Spleen (tissue), 11 donors: ENCODE measurements around the gene THSD7A. TPM values are rescaled to one million over a fixed set of nuclear protein-coding genes. Genes with fewer than 3 reads are reported as not detected.

Experiments
- DNase-seq: peaks from one replicate; pipeline ENCODE4 v3.0.0-alpha.2; 2020
- H3K27ac ChIP-seq, 8 donors: fragments of 200-600 bp; sonication (generic) in 7 of 8; 1 replicate in 4 of 8; 2 replicates in 4 of 8; pipeline versions ENCODE4 v1.5.0 to v1.8.0; 2016 to 2021; ENCODE audit warnings: inconsistent platforms in 4 of 8, mild to moderate bottlenecking in 4 of 8, moderate library complexity in 1 of 8
- H3K27me3 ChIP-seq, 7 donors: fragments of 200-600 bp; sonication (generic) in 6 of 7; replicated peaks in 1 of 7; 1 replicate in 4 of 7; 2 replicates in 3 of 7; pipeline versions ENCODE4 v1.5.0 to v1.8.0; 2016 to 2021; ENCODE audit warnings: inconsistent platforms in 3 of 7, mild to moderate bottlenecking in 1 of 7
- H3K36me3 ChIP-seq, 6 donors: fragments of 200-600 bp; sonication (generic) in 5 of 6; 1 replicate in 4 of 6; 2 replicates in 2 of 6; pipeline versions ENCODE4 v1.5.0 to v1.8.0; 2016 to 2021; ENCODE audit warnings: inconsistent platforms in 2 of 6
- H3K4me1 ChIP-seq, 6 donors: fragments of 200-600 bp; sonication (generic) in 5 of 6; 1 replicate in 3 of 6; 2 replicates in 3 of 6; pipeline versions ENCODE4 v1.5.0 to v1.8.0; 2016 to 2021; ENCODE audit warnings: inconsistent platforms in 3 of 6
- H3K4me3 ChIP-seq, 8 donors: fragments of 200-600 bp; sonication (generic) in 7 of 8; 1 replicate in 4 of 8; 2 replicates in 4 of 8; pipeline versions ENCODE4 v1.5.0 to v1.8.0; 2016 to 2021; ENCODE audit warnings: inconsistent platforms in 4 of 8, mild to moderate bottlenecking in 4 of 8, moderate library complexity in 2 of 8
- H3K9me3 ChIP-seq, 8 donors: fragments of 200-600 bp; sonication (generic) in 7 of 8; 1 replicate in 4 of 8; 2 replicates in 4 of 8; pipeline versions ENCODE4 v1.5.0 to v1.8.0; 2016 to 2021; ENCODE audit warnings: inconsistent platforms in 4 of 8
- CTCF ChIP-seq, 11 experiments: fragments of 200-600 bp in 7 of 11; fragments of 450-650 bp in 4 of 11; sonication (generic) in 4 of 11; IDR thresholded peaks in 8 of 11; conservative IDR thresholded peaks in 3 of 11; 1 replicate in 7 of 11; 2 replicates in 4 of 11; pipeline versions ENCODE4 v1.4.0 to v1.8.0; 2016 to 2021; ENCODE audit warnings: antibody characterized with exemption in 11 of 11, inconsistent platforms in 4 of 11, mild to moderate bottlenecking in 1 of 11
- POLR2A ChIP-seq, 3 donors: fragments of 450-650 bp; IDR thresholded peaks; one replicate each; pipeline ENCODE4 v1.5.1; 2017; ENCODE audit warnings: antibody characterized with exemption in 3 of 3, mild to moderate bottlenecking in 1 of 3
- POLR2AphosphoS5 ChIP-seq, 3 donors: sonication (generic); formaldehyde crosslinking; IDR thresholded peaks; one replicate each; pipeline ENCODE4 v1.5.1; 2017; ENCODE audit warnings: antibody characterized with exemption in 3 of 3
- WGBS, 5 donors: extraction: QIAGEN DNeasy Blood & Tissue Kit in 3 of 5; methylation state at CpG; one replicate each; pipeline versions ENCODE4 v1.1.5 to v1.1.7; 2013 to 2018; 5-methylcytosine and 5-hydroxymethylcytosine counted together
- intact Hi-C: fragments of 100-400 bp; cut with DNase I; formaldehyde crosslinking; loops from one replicate; pipeline ENCODE4 v1.15.0; 2023; ENCODE audit warnings: low total_unique reads
- polyA plus RNA-seq, 3 donors: library from polyadenylated mRNA; stranded (reverse); fragments of 200-250 nt; gene quantifications; one replicate each; pipeline ENCODE4 v1.2.1, GENCODE V29; 2013
- total RNA-seq, 7 donors: library from RNA; depleted of rRNA in 3 of 7; stranded (reverse); fragments of >200 nt in 3 of 7; fragmentation: NEBNext Ultra II Directional in 4 of 7; extraction: Animal tissue kit (Norgen Biotek cat#: 25700) in 4 of 7; gene quantifications; one replicate each; pipeline versions ENCODE4 v1.1.0 to v1.2.1, GENCODE V29; 2016 to 2021
- donor health status: healthy with polysubstance abuse.
- donor health status: DM: no; HTN: no; CAD: no; lungs with moderate emphysema.
- donor health status: DM: no; HTN: no; CAD: no.
- donor health status: Bipolar disorder and iron deficiency.
- donor health status: healthy.
- donor health status: DM: no; HTN: no; CAD: no.
- donor health status: DM: yes; HTN: yes; CAD: no.

Gene THSD7A
- total and polyA plus RNA-seq, 10 donors = 0.29 to 8.7 (median 4.2) TPM

- no peak overlapping the region for H3K4me3 ChIP-seq
- DNase-seq = no peak
- 81 to 94% (median 90%) methylated on average over 1 of the region's 1 CpG for WGBS, 5 donors
- no peak for TF ChIP-seq POLR2AphosphoS5 (IDR thresholded peaks at IDR 0.05)
- no peak for TF ChIP-seq POLR2A (IDR thresholded peaks at IDR 0.05)
- no peak for TF ChIP-seq CTCF (IDR thresholded peaks at IDR 0.05 in 8 of 11, conservative IDR thresholded peaks at IDR 0.05 in 3 of 11)
- H3K27me3 ChIP-seq = no peaks in the 10 kb centered on the region
- H3K9me3 ChIP-seq = no peaks in the 10 kb centered on the region
- H3K27ac ChIP-seq = no peak overlapping the region
- no peaks in the 10 kb centered on the region for H3K4me1 ChIP-seq
- no peaks in the 10 kb centered on the region for H3K36me3 ChIP-seq
- intact Hi-C loops = no loop called here
Measured at GRCh38 chr7:11327633-11328032, 504.4 kb downstream of the THSD7A start.
